PFSK-1 (cell line): ENCODE data around the gene ACSL3.

Experiments used
- FOXP2 ChIP-seq: optimal IDR thresholded peaks from 2 replicates; pipeline ENCODE3; 2011; ENCODE audit warnings: borderline replicate concordance, control low read depth, inconsistent platforms; ENCODE audit not compliant: insufficient read depth; ENCODE audit errors: extremely low read length, extremely low read depth
- POLR2AphosphoS5 ChIP-seq: IDR thresholded peaks from 2 replicates; pipeline ENCODE4 v1.6.1; 2012; ENCODE audit warnings: low read depth, mild to moderate bottlenecking, control low read depth, low read length, moderate library complexity
- SIN3A ChIP-seq: IDR thresholded peaks from 2 replicates; pipeline ENCODE4 v1.6.1; 2012; ENCODE audit warnings: mild to moderate bottlenecking, low read length, moderate library complexity, borderline replicate concordance; ENCODE audit not compliant: insufficient read depth
- TF ChIP-seq, protein P1 (sequence below), 2 experiments: IDR thresholded peaks; 2 replicates each; pipeline versions ENCODE4 v1.6.1 to v1.8.0; 2011 to 2012; ENCODE audit warnings: low read depth in 2 of 2, low read length in 2 of 2, control low read depth in 1 of 2, inconsistent platforms in 1 of 2, mild to moderate bottlenecking in 1 of 2, moderate library complexity in 1 of 2; ENCODE audit not compliant: insufficient read depth in 1 of 2

GRCh38 chr2:222916229-222917197, 55.7 kb downstream of the ACSL3 start:
- TF ChIP-seq, protein P1, sequence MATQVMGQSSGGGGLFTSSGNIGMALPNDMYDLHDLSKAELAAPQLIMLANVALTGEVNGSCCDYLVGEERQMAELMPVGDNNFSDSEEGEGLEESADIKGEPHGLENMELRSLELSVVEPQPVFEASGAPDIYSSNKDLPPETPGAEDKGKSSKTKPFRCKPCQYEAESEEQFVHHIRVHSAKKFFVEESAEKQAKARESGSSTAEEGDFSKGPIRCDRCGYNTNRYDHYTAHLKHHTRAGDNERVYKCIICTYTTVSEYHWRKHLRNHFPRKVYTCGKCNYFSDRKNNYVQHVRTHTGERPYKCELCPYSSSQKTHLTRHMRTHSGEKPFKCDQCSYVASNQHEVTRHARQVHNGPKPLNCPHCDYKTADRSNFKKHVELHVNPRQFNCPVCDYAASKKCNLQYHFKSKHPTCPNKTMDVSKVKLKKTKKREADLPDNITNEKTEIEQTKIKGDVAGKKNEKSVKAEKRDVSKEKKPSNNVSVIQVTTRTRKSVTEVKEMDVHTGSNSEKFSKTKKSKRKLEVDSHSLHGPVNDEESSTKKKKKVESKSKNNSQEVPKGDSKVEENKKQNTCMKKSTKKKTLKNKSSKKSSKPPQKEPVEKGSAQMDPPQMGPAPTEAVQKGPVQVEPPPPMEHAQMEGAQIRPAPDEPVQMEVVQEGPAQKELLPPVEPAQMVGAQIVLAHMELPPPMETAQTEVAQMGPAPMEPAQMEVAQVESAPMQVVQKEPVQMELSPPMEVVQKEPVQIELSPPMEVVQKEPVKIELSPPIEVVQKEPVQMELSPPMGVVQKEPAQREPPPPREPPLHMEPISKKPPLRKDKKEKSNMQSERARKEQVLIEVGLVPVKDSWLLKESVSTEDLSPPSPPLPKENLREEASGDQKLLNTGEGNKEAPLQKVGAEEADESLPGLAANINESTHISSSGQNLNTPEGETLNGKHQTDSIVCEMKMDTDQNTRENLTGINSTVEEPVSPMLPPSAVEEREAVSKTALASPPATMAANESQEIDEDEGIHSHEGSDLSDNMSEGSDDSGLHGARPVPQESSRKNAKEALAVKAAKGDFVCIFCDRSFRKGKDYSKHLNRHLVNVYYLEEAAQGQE (IDR thresholded peaks at IDR 0.05; ENCODE audit: insufficient read depth in 1 of 2, low read depth in 2 of 2, low read length in 2 of 2), result no peak
- TF ChIP-seq POLR2AphosphoS5 (no peak), FOXP2 (no peak), SIN3A (no peak)
